GM12864 (cell line): Measurements from ENCODE around the gene ABCG4.

Source experiments
- DNase-seq: peaks from one replicate; pipeline ENCODE4 v3.0.0-alpha.2; 2011; ENCODE audit warnings: low read depth
- H3K4me3 ChIP-seq: 2 replicates; pipeline ENCODE4 v1.5.1; 2011; ENCODE audit warnings: mild to moderate bottlenecking, low read depth, low read length, control low read depth
- TF ChIP-seq, protein P1 (sequence below): IDR thresholded peaks from 2 replicates; pipeline ENCODE4 v1.5.1; 2011; ENCODE audit warnings: low read depth, mild to moderate bottlenecking, moderate library complexity, low read length, control low read depth, inconsistent platforms; ENCODE audit errors: missing control alignments

Gene ABCG4

DNA sequence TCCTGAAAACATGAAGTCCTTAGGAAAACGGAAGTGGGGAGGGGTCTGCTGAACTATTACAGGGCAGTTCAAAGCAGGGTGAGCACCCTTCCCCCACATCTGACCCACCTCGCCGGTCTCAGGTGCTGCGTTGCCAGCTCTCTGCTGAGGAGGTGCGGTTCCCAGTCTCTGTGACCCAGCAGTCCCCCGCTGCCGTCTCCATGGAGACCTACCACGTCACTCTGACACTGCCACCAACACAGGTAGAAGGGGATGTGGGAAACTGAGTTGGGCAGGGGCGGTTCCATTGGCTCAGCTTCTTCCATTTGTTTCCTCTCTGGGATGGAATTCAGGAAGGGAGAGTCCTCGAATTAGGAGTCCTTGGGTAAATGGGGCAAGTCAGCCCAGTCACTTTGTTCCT is 38.4 kb upstream of the ABCG4 start:
- DNase-seq = no peak
- TF ChIP-seq, protein P1, sequence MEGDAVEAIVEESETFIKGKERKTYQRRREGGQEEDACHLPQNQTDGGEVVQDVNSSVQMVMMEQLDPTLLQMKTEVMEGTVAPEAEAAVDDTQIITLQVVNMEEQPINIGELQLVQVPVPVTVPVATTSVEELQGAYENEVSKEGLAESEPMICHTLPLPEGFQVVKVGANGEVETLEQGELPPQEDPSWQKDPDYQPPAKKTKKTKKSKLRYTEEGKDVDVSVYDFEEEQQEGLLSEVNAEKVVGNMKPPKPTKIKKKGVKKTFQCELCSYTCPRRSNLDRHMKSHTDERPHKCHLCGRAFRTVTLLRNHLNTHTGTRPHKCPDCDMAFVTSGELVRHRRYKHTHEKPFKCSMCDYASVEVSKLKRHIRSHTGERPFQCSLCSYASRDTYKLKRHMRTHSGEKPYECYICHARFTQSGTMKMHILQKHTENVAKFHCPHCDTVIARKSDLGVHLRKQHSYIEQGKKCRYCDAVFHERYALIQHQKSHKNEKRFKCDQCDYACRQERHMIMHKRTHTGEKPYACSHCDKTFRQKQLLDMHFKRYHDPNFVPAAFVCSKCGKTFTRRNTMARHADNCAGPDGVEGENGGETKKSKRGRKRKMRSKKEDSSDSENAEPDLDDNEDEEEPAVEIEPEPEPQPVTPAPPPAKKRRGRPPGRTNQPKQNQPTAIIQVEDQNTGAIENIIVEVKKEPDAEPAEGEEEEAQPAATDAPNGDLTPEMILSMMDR = no peak
- H3K4me3 ChIP-seq = no peak overlapping the region

DNA sequence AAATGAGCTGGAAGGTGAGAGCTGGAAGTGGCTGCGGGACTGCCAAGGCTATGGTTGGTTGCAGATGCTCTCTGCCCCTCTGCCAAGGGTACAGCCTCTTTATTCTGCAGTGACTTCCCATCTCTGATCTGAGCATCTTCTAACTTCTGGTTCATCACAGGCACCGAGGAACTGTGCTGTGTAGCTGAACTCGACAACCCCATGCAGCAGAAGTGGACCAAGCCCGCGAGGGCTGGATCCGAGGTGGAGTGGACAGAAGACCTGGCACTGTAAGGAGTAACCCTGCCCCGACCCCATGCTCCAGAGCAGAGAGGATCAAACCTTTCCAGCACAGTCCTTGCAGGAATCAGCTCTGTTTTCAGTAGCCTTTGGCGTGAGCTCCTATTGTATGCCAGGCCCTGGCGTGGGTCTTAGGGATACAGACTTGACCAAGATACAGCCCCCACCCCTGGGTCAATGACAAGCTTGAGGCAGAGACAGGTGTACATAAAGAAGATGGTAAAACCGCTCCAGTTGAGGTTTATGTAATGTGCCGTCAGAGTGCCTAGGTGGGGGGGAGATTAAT is 37.4 kb upstream of the ABCG4 start:
- no peak overlapping the region for H3K4me3 ChIP-seq
- no peak for DNase-seq
- TF ChIP-seq, protein P1 = no peak

DNA sequence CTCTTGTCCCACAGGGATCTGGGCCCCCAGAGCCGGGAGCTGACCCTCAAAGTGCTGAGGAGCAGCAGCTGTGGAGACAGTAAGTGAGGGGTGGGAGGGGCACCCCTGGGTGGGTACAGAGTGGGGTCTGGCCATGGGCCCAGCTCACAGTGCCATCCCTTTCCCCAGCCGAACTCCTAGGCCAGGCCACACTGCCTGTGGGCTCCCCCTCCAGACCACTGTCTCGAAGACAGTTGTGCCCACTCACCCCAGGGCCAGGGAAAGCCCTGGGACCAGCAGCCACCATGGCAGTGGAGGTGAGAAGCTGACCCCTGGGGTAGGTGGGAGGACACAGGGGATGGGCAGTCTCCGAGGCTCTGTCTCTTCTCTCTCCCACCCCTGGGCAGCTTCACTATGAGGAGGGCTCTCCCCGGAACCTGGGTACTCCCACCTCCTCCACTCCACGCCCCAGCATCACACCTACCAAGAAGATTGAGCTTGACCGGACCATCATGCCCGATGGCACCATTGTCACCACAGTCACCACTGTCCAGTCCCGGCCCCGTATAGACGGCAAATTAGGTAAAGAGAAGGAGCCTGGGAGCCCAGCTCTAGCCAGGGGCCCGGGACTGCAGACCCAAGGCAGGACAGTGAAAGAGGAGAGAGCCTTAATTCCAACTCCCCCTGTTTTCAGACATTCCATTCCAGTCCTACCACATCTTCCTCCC is 36.4 kb upstream of the ABCG4 start:
- DNase-seq = no peak
- TF ChIP-seq, protein P1 = no peak
- H3K4me3 ChIP-seq = no peak overlapping the region

DNA sequence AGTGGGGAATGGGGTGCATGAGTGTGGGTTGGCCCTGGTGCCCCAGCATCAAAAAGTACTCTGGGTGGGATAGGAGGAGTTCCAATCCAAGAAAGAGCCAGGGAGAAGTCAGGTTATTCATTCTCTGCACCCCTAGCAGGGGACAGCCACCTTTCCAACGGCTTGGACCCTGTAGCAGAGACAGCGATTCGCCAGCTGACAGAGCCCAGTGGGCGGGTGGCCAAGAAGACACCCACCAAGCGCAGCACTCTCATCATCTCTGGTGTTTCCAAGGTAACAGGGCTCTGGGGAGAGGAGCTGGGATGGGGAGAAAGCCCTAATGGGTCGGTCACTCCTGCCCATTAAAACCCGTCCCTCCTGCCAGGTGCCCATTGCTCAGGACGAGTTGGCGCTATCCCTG is 35.1 kb upstream of the ABCG4 start:
- H3K4me3 ChIP-seq = no peak overlapping the region
- TF ChIP-seq, protein P1 = no peak
- DNase-seq = no peak

DNA sequence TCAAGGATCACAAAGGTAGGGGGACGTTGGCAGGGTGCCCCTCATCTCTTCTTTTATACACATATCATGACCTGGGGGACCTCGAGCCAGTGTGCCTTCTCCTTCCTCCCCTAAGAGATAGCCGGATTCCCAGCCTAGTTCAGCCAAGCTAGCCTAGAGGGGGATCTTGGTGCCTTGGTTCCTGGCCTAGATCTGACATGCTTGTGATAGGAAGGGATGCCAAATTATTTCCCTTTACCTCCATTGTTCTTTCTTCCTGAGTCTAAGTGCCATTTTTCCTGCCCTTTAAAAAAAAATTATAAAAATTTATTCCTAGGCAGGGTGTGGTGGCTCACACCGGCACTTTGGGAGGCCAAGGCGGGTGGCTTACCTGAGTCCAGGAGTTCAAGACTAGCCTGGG is 34.5 kb upstream of the ABCG4 start:
- DNase-seq = no peak
- TF ChIP-seq, protein P1 = no peak
- no peak overlapping the region for H3K4me3 ChIP-seq

DNA sequence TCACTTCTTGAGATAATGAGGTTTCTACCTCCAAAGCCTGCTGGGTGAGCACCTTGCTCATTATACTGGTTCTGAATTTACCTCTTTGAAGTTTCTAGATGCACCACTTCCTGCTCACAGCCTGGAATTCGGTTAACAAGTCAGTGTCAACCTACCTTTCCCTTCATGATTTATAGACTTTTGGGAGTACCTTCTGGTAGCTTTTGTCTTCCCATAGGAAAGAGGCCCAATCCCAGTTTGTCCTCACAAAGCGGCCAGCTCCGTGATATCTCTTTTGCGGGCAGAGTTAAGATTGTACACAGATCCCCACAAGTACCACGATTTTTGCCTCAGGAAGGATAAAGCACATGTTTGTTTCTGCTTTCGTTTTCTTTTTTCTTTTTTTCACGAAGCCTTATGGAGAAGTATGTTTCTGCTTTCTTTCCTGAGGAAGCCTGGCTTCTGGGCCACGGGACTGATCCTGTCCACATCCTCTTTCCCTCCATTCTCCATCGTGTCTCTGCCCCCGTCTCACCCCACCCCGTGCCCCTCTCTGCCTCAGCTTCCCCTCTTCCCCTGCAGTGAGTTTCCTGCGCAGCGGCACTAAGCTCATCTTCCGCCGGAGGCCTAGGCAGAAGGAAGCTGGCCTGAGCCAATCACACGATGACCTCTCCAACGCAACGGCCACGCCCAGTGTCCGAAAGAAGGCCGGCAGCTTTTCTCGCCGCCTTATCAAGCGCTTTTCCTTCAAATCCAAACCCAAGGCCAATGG is 33.2 kb upstream of the ABCG4 start:
- TF ChIP-seq, protein P1 = no peak
- H3K4me3 ChIP-seq = no peak overlapping the region
- DNase-seq = no peak

DNA sequence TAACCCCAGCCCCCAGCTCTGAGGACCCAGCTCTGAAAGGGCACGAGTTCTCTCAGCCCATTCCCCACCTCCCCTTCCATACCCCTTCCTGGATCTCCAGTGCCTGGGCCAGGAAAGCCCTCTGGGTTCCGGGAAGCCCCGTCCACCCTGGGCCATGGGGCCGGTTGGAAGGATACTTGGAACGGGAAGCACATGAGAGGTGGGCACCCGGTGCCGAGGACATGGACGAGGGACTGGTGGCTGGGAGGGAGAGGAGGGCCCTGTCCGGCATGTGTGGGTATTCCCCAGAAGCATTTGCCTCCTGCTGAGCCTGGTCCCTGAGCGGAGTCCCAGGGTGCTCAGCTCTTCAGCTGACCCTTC is 32.6 kb upstream of the ABCG4 start:
- TF ChIP-seq, protein P1 = no peak
- DNase-seq = no peak
- H3K4me3 ChIP-seq = no peak overlapping the region
